Dedifferentiated amniotic fluid mesenchymal stem cell (primary cell): ENCODE data around the gene SCFD2.
"Not testable (repeated sequence)": the region's sequence is repeated elsewhere in the genome, so short reads cannot be mapped to it uniquely, and the experiment has no call there.

Experiments used
- DNase-seq: peaks from one replicate; pipeline ENCODE4 v3.0.0-alpha.2; 2016; ENCODE audit errors: extremely low spot score

Gene SCFD2

DNA sequence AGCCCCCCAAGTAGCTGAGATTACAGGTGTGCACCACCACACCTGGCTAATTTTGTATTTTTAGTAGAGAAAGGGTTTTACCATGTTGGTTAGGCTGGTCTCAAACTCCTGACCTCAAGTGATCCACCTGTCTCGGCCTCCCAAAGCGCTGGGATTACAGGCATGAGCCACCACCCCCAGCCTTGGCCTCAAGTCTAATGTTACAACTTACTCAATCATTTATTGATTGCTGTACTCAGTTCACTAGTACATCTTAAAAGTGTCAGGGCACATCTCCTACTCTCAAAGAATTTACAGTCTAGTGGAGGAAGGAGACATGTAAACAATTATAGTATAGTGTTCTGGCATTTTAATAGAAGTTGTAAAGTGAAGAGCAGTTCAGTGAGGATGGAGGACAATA lies 19.5 kb downstream of the SCFD2 start:
- not testable (repeated sequence) for DNase-seq

DNA sequence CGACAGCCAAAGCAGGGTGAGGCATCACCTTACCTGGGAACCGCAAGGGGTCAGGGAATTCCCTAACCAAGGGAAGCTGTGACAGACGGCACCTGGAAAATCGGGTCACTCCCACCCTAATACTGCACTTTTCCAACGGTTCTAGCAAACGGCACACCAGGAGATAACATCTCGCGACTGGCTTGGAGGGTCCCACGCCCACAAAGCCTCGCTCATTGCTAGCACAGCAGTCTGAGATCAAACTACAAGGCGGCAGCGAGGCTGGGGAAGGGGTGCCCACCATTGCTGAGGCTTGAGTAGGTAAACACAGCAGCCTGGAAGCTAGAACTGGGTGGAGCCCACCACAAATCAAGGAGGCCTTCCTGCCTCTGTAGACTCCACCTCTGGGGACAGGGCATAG lies 25.7 kb downstream of the SCFD2 start:
- DNase-seq, result not testable (repeated sequence)

DNA sequence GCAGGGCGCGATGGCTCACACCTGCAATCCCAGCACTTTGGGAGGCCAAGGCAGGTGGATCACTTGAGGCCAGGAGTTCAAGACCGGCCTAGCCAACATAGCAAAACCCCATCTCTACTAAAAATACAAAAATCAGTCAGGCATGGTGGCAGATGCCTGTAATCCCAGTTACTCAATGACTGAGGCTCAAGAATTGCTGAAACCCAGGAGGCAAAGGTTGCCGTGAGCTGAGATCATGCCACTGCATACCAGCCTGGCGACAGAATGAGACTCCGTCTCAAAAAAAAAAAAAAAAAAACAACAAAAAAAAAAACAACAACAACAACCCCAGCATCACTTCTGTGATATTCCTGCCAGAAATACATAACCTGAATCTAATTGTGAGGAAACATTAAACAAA lies 30.9 kb downstream of the SCFD2 start:
- DNase-seq, result not testable (repeated sequence)

DNA sequence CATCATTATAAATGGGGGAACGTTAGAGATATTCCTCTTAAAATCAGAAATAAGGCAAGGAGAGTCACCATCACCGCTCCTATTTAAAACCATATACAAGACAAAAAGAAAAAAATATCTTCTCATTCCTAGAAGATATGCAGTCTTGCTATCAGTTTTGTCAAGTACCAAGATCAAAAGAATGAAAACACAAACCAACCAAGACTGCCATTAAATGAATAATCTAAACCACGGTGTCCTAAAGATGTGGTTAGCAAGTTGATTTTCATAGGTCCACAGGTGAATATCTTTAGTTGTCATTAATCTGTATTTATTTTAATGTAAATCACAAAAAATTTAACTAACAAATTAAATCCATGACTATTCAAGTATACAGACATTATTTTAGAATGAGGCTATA lies 39.3 kb downstream of the SCFD2 start:
- DNase-seq, result no peak

DNA sequence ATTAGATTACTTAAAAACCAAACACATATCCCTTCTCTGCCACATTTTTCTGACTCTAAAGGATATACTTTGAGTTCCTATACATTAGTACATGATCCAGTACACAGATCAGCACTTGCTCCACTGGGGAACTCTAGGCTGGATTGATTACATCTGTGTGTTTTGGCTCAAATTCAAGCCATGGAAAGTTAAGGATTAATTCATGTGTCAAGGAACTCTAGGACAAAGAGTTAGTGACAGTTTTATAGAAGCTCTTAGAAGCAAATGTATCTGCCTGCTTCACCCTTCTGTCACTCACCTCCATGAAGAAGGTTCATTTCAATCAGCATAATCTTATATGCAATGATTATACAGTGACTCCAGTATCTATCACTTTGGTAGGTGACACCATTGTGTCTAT lies 43.2 kb downstream of the SCFD2 start:
- no peak for DNase-seq

DNA sequence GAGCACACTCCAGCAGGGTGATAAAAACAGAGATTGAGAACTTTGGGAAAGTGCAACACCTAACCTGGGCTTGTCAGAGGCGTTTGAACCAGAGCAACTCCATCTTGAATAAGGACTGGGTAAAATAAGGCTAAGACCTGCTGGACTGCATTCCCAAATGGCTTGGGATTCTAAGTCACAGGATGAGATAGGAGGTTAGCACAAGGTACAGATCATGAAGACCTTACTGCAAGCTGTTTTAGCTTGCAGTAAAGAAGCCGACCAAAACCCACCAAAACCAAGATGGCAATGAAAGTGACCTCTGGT lies 43.9 kb downstream of the SCFD2 start:
- no peak for DNase-seq

DNA sequence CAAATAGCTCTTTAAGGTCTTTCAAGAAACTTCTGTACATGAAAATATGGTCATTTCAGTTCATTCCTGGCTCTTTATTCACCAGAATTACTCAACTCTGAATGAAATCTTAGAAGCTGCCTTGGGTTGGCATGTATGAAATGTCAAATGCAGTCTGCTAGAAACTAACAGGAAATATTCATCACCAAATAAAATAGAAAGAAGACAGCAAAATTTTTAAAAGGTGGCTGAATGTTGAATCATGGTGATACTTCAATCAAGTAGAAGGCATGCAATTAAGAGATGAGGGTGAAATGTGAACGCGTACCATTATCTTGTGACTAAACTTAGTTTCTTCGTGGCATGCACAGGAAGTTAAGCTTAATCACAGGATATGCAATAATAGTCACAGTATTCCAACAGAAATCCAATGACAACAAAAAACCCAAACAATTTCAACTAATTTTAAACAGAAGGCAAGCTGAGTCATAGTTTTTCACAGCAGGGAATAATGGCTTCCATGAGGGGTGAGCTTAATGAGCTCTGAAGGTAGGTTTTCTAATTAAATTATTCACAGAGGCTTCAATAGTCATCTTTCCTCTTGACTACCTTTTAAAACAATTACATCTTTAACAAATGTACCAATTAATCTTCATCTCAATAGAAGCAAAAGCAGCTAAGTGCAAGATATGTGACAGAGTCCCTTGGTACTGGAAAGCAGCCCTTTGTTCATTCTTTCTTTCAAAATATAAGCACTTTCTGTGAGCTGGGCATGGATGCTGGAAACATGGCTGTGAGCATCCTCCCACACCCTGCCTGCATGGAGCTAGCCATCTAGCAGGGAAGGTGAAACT lies 44.5 kb downstream of the SCFD2 start:
- peak; percentile 88 for DNase-seq

DNA sequence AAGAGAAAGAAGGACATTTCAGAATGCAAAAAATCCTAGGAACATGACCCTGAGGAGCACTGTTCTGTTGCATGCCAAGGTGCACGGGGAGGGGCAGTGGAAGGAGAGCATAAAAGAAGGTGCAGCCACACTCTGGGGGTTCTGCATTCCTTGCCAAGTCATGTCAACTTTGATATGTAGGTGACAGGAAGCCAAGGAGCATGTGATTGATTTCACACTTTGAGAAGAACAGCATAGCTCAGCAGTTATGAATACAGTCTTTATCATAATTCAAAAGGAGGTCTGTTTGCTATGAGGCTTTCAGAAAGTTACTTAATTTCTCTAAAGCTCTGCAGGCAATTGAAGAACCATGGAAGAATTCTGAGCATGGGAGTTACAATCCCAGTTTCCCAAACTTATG lies 50.6 kb downstream of the SCFD2 start:
- DNase-seq, result no peak

GRCh38 chr4:53314252-53314651 lies 51.6 kb downstream of the SCFD2 start:
- no peak for DNase-seq

- DNase-seq, result no peak
These were observed 52.4 kb downstream of the SCFD2 start for GRCh38 chr4:53313510-53313909.

DNA sequence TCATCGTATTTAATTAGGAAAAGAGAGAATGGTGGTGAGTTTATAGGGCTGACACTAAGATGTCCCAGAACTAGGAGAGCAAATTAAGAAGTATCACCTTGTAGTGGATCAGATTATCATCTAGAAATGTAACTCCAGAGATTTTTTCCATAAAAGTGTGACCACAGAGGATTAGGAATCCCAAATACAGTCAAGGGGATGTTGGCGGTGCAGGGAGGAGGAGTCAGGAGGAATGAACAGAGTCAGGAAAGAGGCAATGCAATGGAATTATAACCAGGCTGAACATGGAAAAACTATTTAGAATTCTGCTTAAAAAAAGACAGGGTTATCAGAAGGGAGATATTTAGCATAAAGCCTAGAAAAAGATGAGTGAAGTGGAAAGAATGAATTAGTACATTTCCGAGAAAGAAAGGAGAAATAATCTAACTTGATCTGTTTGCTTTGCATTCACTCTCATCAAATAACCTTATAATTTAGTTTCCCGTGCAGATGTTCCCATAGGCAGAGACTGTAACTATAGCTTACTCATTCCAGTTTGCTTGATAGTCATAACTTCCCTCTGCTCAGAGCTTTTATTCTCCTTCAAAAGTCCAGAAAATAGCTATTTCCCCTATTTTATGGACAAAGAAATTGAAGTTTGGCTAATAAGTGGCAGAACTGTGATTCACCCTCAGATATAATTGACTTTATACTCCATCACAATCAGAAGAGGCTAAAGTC lies 56.4 kb downstream of the SCFD2 start:
- DNase-seq, result no peak

- no peak for DNase-seq
These were observed 57.8 kb downstream of the SCFD2 start for GRCh38 chr4:53307819-53308780.

DNA sequence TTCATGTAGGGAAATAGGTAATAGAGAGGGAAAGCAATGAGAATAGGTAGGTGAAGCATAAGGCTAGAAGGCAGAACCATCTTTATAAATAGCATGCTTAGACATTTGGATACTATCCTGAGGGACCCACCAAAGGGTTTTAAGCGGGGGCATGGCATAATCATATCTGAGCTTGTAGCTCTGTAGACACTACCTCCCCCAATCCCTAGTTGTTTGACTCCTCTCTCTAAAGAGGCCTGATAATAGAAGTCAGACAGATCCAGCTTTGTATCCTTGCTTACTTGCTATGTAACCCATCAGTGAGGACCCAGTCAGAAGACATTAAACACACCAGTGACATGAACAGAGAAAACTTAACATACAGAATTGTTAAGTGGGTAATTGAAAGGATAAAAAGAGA lies 58.7 kb downstream of the SCFD2 start:
- DNase-seq, result no peak

- DNase-seq, result peak; percentile 81
These were observed 59.1 kb downstream of the SCFD2 start for GRCh38 chr4:53306729-53307128.

DNA sequence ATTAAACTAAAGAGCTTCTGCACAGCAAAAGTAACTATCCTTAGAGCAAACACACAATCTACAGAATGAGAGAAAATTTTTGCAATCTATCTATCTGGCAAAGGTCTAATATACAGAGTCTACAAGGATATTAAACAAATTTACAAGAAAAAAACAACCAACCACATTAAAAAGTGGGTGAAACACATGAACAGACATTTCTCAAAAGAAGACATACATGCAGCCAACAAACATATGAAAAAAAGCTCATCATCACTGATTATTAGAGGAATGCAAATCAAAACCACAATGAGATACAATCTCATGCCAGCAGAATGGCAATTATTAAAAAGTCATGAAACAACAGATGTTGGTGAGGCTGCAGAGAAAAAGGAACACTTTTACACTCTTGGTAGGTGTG lies 73.7 kb downstream of the SCFD2 start:
- DNase-seq, result not testable (repeated sequence)

GRCh38 chr4:53281438-53281837 lies 84.4 kb downstream of the SCFD2 start:
- DNase-seq, result no peak

- no peak for DNase-seq
These were observed 85.0 kb downstream of the SCFD2 start for GRCh38 chr4:53280846-53281245.

GRCh38 chr4:53274609-53275268 lies 91.1 kb downstream of the SCFD2 start:
- no peak for DNase-seq

- DNase-seq, result no peak
These were observed 92.1 kb downstream of the SCFD2 start for GRCh38 chr4:53273726-53274125.

DNA sequence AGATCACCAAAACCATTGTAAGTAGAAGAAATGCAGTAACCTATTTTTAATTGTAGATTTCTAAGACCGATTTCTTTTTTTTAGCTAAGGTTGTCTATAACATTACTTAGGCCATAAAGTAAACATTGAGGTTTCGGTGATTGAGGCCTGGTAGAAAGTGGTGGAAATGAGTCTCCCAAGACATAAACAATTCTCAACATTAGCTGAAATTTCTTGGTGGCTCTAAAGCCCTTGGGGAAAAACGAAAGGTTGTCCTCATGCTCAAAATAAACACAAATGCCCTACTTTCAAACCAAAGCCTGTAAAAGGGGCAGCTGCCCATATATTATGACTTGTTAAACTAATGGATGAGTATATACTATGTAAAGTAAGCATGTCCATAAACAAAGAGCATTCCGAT lies 98.8 kb downstream of the SCFD2 start:
- no peak for DNase-seq

- DNase-seq, result not testable (repeated sequence)
These were observed 109.9 kb downstream of the SCFD2 start for GRCh38 chr4:53255986-53256385.

GRCh38 chr4:53240573-53240972 lies 125.3 kb downstream of the SCFD2 start:
- DNase-seq, result peak; percentile 9
